Measurements from ENCODE around the gene TRAF2. TPM values are rescaled to one million over a fixed set of nuclear protein-coding genes. Genes with fewer than 3 reads are reported as not detected.

Gene TRAF2
- total RNA-seq, 1 donor from 2014 or later = 21.7 TPM

GRCh38 chr9:136903041-136903554 lies 16.8 kb downstream of the TRAF2 start:
- no peak overlapping the region for H3K27ac Mint-ChIP-seq (ENCODE audit: unreplicated experiment)
- DNase-seq (ENCODE audit: low spot score) = no peak
- peaks cover 3% of the 10 kb centered on the region for H3K4me1 Mint-ChIP-seq (ENCODE audit: unreplicated experiment)
- H3K27me3 Mint-ChIP-seq (ENCODE audit: unreplicated experiment) = peaks cover 7% of the 10 kb centered on the region
- H3K4me3 Mint-ChIP-seq (ENCODE audit: unreplicated experiment) = no peak overlapping the region
- peaks cover 28% of the 10 kb centered on the region for H3K36me3 Mint-ChIP-seq (ENCODE audit: low read depth, unreplicated experiment)
- H3K9me3 Mint-ChIP-seq (ENCODE audit: unreplicated experiment) = no peaks in the 10 kb centered on the region
- no peak for TF ChIP-seq CTCF (IDR thresholded peaks at IDR 0.05; ENCODE audit: unreplicated experiment)

DNA sequence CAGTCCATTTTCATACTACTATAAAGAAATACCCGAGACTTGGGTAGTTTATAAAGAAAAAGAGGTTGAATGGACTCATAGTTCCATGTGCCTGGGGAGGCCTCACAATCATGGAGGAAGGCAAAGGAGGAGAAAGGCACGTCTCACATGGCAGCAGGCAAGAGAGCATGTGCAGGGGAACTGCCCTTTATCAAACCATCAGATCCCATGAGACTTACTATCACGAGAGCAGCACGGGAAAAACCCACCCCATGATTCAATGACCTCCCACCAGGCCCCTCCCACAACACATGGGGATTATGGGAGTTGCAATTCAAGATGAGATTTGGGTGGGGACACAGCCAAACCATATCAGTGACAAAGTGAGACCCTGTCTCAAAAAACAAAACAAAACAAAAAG lies 19.9 kb downstream of the TRAF2 start:
- Mint-ChIP-seq H3K9me3 (ENCODE audit: unreplicated experiment) (no peaks in the 10 kb centered on the region), H3K27ac (ENCODE audit: unreplicated experiment) (no peak overlapping the region), H3K36me3 (ENCODE audit: low read depth, unreplicated experiment) (peaks cover 14% of the 10 kb centered on the region), H3K4me1 (ENCODE audit: unreplicated experiment) (no peaks in the 10 kb centered on the region), H3K4me3 (ENCODE audit: unreplicated experiment) (no peak overlapping the region), H3K27me3 (ENCODE audit: unreplicated experiment) (peaks cover 7% of the 10 kb centered on the region)
- no peak for TF ChIP-seq CTCF (IDR thresholded peaks at IDR 0.05; ENCODE audit: unreplicated experiment)
- DNase-seq (ENCODE audit: low spot score) = no peak

- no peaks in the 10 kb centered on the region for H3K9me3 Mint-ChIP-seq (ENCODE audit: unreplicated experiment)
- no peaks in the 10 kb centered on the region for H3K4me1 Mint-ChIP-seq (ENCODE audit: unreplicated experiment)
- H3K4me3 Mint-ChIP-seq (ENCODE audit: unreplicated experiment) = no peak overlapping the region
- no peak overlapping the region for H3K27ac Mint-ChIP-seq (ENCODE audit: unreplicated experiment)
- DNase-seq (ENCODE audit: low spot score) = no peak
- H3K36me3 Mint-ChIP-seq (ENCODE audit: low read depth, unreplicated experiment) = peaks cover 9% of the 10 kb centered on the region
- peaks cover 6% of the 10 kb centered on the region for H3K27me3 Mint-ChIP-seq (ENCODE audit: unreplicated experiment)
- no peak for TF ChIP-seq CTCF (IDR thresholded peaks at IDR 0.05; ENCODE audit: unreplicated experiment)
Measured at GRCh38 chr9:136907011-136907914, 20.9 kb downstream of the TRAF2 start.

GRCh38 chr9:136910197-136910900 lies 24.0 kb downstream of the TRAF2 start:
- Mint-ChIP-seq H3K4me3 (ENCODE audit: unreplicated experiment) (no peak overlapping the region), H3K27me3 (ENCODE audit: unreplicated experiment) (peaks cover 6% of the 10 kb centered on the region), H3K9me3 (ENCODE audit: unreplicated experiment) (no peaks in the 10 kb centered on the region), H3K36me3 (ENCODE audit: low read depth, unreplicated experiment) (peaks cover 10% of the 10 kb centered on the region), H3K4me1 (ENCODE audit: unreplicated experiment) (no peaks in the 10 kb centered on the region), H3K27ac (ENCODE audit: unreplicated experiment) (no peak overlapping the region)
- no peak for DNase-seq (ENCODE audit: low spot score)
- no peak for TF ChIP-seq CTCF (IDR thresholded peaks at IDR 0.05; ENCODE audit: unreplicated experiment)
